HFFc6 (cell line): Measurements from ENCODE around the gene KREMEN1. TPM values are rescaled to one million over a fixed set of nuclear protein-coding genes. Genes with fewer than 3 reads are reported as not detected.

Experiments
- DNase-seq: peaks from one replicate; pipeline ENCODE4 v3.0.0-alpha.2; 2018
- H3K27ac Mint-ChIP-seq: 2 replicates; pipeline ENCODE4 v1.8.0; 2020; ENCODE audit warnings: mild to moderate bottlenecking, mixed read lengths
- H3K27me3 Mint-ChIP-seq: 2 replicates; pipeline ENCODE4 v1.8.0; 2021; ENCODE audit warnings: mild to moderate bottlenecking, moderate library complexity, mixed read lengths; ENCODE audit not compliant: insufficient read depth
- H3K36me3 Mint-ChIP-seq: 2 replicates; pipeline ENCODE4 v1.8.0; 2021; ENCODE audit warnings: low read depth, mixed read lengths
- H3K4me1 Mint-ChIP-seq: 2 replicates; pipeline ENCODE4 v1.8.0; 2020; ENCODE audit warnings: low read depth, mixed read lengths
- H3K4me3 Mint-ChIP-seq: 2 replicates; pipeline ENCODE4 v1.8.0; 2020; ENCODE audit warnings: mild to moderate bottlenecking, moderate library complexity, mixed read lengths
- H3K9me3 Mint-ChIP-seq: 2 replicates; pipeline ENCODE4 v1.8.0; 2020; ENCODE audit warnings: mild to moderate bottlenecking, mixed read lengths
- CTCF ChIP-seq: fragments of 200-600 bp; sonication (generic); IDR thresholded peaks from 2 replicates; pipeline ENCODE4 v1.5.0; 2021; ENCODE audit warnings: antibody characterized with exemption, mild to moderate bottlenecking
- total RNA-seq, 6 experiments: library from RNA; stranded (reverse); fragmentation: NEBNext Ultra II Directional; extraction: Animal tissue kit (Norgen Biotek cat#: 25700); gene quantifications; 2 replicates in 1 of 6; 3 replicates in 5 of 6; pipeline ENCODE4 v1.2.3, GENCODE V29; 2021

The KREMEN1 gene
- total RNA-seq, 6 experiments from 2014 or later = 0.50 to 1.1 (median 0.59) TPM

GRCh38 chr22:29142116-29142515 lies 69.3 kb downstream of the KREMEN1 start:
- Mint-ChIP-seq H3K9me3 (no peaks in the 10 kb centered on the region), H3K4me3 (no peak overlapping the region), H3K27me3 (peaks cover 39% of the 10 kb centered on the region), H3K4me1 (no peaks in the 10 kb centered on the region), H3K36me3 (no peaks in the 10 kb centered on the region), H3K27ac (no peak overlapping the region)
- DNase-seq = no peak
- no peak for TF ChIP-seq CTCF

GRCh38 chr22:29143941-29144785 lies 71.3 kb downstream of the KREMEN1 start:
- Mint-ChIP-seq H3K4me3 (no peak overlapping the region), H3K4me1 (no peaks in the 10 kb centered on the region), H3K9me3 (no peaks in the 10 kb centered on the region), H3K27me3 (peaks cover 45% of the 10 kb centered on the region), H3K27ac (no peak overlapping the region), H3K36me3 (no peaks in the 10 kb centered on the region)
- no peak for TF ChIP-seq CTCF
- no peak for DNase-seq

- Mint-ChIP-seq H3K27ac (no peak overlapping the region), H3K27me3 (peaks cover 48% of the 10 kb centered on the region), H3K9me3 (no peaks in the 10 kb centered on the region), H3K4me3 (no peak overlapping the region), H3K36me3 (no peaks in the 10 kb centered on the region), H3K4me1 (no peaks in the 10 kb centered on the region)
- DNase-seq = no peak
- no peak for TF ChIP-seq CTCF
These were observed 71.9 kb downstream of the KREMEN1 start for GRCh38 chr22:29144786-29145160.

GRCh38 chr22:29145321-29146072 lies 72.7 kb downstream of the KREMEN1 start:
- Mint-ChIP-seq H3K27ac (no peak overlapping the region), H3K9me3 (no peaks in the 10 kb centered on the region), H3K27me3 (peaks cover 53% of the 10 kb centered on the region), H3K36me3 (no peaks in the 10 kb centered on the region), H3K4me3 (no peak overlapping the region), H3K4me1 (no peaks in the 10 kb centered on the region)
- no peak for DNase-seq
- no peak for TF ChIP-seq CTCF

- no peak overlapping the region for H3K4me3 Mint-ChIP-seq
- no peak overlapping the region for H3K27ac Mint-ChIP-seq
- DNase-seq = no peak
- H3K4me1 Mint-ChIP-seq = no peaks in the 10 kb centered on the region
- H3K36me3 Mint-ChIP-seq = no peaks in the 10 kb centered on the region
- H3K27me3 Mint-ChIP-seq = peaks cover 53% of the 10 kb centered on the region
- TF ChIP-seq CTCF = no peak
- no peaks in the 10 kb centered on the region for H3K9me3 Mint-ChIP-seq
These were observed 73.3 kb downstream of the KREMEN1 start for GRCh38 chr22:29146091-29146560.
